Duodenal mucosa (tissue), 2 donors: ENCODE results near the gene ISYNA1.

Source experiments
- H3K27ac ChIP-seq: one replicate; pipeline ENCODE4 v1.7.0; 2013; ENCODE audit warnings: low read depth, low read length
- H3K27me3 ChIP-seq, 2 donors: one replicate each; pipeline ENCODE4 v1.7.0; 2013; ENCODE audit warnings: low read length in 2 of 2, control low read depth in 1 of 2; ENCODE audit not compliant: insufficient read depth in 2 of 2, control insufficient read depth in 1 of 2
- H3K36me3 ChIP-seq, 2 donors: one replicate each; pipeline ENCODE4 v1.7.0; 2013; ENCODE audit warnings: low read length in 2 of 2, control low read depth in 1 of 2; ENCODE audit not compliant: insufficient read depth in 2 of 2, control insufficient read depth in 1 of 2
- H3K4me1 ChIP-seq, 2 donors: one replicate each; pipeline ENCODE4 v1.7.0; 2013; ENCODE audit warnings: low read length in 2 of 2, control low read depth in 1 of 2; ENCODE audit not compliant: insufficient read depth in 2 of 2, control insufficient read depth in 1 of 2
- H3K4me3 ChIP-seq, 2 donors: one replicate each; pipeline ENCODE4 v1.7.0; 2013; ENCODE audit warnings: low read length in 2 of 2, low read depth in 1 of 2
- H3K9ac ChIP-seq, 2 donors: one replicate each; pipeline ENCODE4 v1.7.0; 2013; ENCODE audit warnings: low read length in 2 of 2, low read depth in 1 of 2
- H3K9me3 ChIP-seq, 2 donors: one replicate each; pipeline ENCODE4 v1.7.0; 2013; ENCODE audit warnings: low read length in 2 of 2, control low read depth in 1 of 2; ENCODE audit not compliant: control insufficient read depth in 1 of 2

The ISYNA1 gene

DNA sequence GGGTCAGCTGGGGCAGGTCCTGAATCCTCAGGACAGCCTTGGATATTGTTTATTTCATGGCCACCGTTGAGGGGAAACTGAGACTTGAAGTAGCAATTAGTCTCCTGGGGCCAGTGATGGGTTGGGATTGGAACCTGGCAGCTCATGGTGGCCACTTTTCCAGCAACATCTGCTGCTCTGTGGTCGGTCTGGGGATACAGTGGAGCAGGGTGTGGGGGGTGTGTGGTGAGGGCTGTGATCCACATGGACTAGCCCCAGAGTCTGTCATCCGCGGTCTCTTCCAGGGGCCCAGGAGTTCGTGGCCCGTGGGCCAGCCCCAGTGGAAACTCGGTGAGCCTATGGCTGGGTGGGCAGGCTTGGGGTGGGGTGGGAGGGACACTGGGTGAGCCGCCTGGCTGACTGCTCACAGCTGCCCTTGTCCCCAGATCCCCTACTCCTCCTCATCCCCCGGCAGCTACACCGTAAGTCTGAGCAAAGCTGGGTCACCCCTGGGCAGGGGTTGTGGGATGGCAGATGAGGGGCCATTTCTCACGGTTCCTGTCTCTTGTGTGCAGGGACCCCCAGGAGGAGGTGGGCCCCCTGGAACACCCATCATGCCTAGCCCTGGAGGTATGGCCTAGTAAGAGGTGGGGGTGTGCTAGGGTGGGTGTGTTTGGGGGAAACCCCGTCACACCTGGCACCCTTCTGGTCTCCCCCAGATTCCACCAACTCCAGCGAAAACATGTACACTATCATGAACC, 5.5 kb downstream of the ISYNA1 start:
- Histone ChIP-seq H3K9me3 (no peaks in the 10 kb centered on the region), H3K36me3 (peaks cover 0 to 4% of the 10 kb centered on the region in 2 donors), H3K27me3 (no peaks in the 10 kb centered on the region), H3K4me3 (peak overlapping the region in 1 of 2 donors; percentile 53), H3K4me1 (peaks cover 0 to 7% of the 10 kb centered on the region in 2 donors), H3K27ac (no peak overlapping the region), H3K9ac (no peak overlapping the region)

DNA sequence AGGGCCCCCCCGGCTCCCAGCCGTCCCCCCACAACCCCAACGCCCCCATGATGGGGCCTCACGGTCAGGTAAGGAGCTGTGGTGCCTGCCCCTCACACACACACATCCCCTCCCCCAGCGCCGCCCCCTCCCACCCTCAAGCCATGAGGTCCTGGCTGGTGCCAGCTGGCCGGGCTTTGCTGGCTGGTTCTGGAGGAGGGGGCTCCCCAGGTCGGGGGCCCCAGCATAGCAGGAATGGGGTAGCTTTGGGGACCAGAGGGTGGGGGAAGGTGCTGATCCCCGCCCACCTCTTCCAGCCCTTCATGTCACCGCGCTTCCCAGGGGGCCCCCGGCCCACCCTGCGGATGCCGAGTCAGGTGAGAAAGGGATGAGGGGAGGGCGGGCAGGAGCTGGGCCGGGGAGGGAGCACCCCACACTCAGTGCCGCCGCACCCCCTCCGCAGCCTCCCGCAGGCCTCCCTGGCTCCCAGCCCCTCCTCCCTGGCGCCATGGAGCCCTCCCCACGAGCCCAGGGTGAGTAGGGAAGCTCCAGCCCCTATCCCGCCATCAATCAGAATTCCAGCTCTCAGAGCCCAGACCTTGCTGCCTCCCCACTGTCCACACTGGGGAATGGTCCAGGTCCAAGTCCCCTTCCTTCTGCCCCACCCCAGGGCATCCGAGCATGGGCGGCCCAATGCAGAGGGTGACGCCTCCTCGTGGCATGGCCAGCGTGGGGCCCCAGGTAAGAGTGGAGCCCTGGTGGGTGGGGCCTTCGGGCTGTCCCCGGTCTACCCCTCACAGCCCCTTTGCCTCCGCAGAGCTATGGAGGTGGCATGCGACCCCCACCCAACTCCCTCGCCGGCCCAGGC, 6.4 kb downstream of the ISYNA1 start:
- no peak overlapping the region for H3K9ac ChIP-seq

DNA sequence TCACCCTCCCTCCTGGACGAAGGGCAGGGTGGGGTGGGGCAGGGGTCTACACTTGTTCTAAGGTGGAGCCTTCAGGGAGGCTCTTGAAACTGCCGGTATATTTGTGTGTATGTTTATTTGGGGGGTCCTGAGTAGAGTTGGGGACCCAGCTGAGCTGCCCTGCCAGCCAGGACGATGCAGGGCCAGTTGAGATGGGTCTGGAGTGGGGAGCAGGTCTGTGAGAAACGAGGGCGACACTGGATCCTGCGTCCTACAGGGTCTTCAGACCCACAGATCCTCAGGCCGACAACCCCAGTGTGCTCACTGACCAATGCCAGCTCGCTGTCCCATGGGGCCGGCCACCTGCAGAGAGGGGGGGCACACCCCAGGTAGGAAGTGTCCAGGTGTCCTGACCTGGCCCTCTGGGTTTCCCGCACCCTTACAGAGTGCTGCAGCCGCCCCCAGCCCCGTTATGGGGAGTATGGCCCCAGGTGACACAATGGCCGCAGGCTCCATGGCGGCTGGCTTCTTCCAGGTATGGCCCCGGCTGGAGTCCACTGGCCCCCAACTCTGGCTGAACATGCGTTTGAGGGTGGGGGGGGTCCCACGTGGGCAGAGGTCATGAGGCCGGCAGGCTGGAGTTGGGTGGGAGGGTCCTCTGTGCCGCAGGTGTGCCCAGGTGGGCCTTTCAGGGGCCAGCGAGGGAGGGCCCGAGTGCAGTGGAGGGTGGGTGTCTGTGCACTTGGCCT, 7.4 kb downstream of the ISYNA1 start:
- Histone ChIP-seq H3K4me3 (no peak overlapping the region), H3K27ac (no peak overlapping the region), H3K9ac (no peak overlapping the region), H3K4me1 (peaks cover 4% of the 10 kb centered on the region in 2 donors), H3K9me3 (no peaks in the 10 kb centered on the region), H3K36me3 (peaks cover 0 to 3% of the 10 kb centered on the region in 2 donors), H3K27me3 (no peaks in the 10 kb centered on the region)

More for the DNA sequence above, 6.4 kb downstream of the ISYNA1 start:
- Histone ChIP-seq H3K27me3 (no peaks in the 10 kb centered on the region), H3K9me3 (no peaks in the 10 kb centered on the region), H3K36me3 (peaks cover 0 to 4% of the 10 kb centered on the region in 2 donors), H3K27ac (no peak overlapping the region), H3K4me1 (peaks cover 0 to 5% of the 10 kb centered on the region in 2 donors), H3K4me3 (no peak overlapping the region)

DNA sequence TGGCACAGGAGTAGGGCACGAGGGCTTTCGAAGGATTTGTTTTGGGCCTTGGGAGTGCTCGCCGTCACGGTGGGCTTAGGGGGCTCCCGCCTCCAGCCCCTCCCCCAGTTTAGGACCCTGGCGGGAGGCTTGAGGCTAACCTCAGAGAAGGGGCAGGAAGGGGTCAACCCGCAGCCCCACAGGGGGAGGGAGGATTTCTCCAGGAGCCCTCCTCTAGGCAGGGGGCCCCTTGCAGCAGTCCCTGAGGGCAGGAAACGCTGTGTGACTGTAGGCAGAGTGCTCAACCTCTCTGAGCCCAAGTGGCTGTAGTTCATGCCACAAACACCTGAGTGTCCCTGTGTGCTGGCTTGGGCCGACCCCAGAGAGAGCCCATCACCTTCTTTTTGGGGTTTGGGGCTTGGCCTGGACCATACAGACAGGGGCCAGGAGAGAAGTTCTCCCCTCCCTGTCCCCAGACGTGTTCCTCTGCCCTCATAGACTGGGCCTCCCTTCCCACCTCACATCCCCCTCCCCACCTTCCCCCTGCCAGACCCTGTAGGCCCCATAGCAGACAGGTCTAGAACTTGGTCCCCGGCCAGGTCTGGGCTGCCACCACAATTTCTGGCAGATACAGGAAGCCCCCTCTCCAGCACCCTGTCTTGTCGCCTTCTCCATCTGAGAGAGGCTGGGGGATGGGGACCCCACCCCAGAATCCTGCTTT, 8.1 kb downstream of the ISYNA1 start:
- no peak overlapping the region for H3K9ac ChIP-seq

DNA sequence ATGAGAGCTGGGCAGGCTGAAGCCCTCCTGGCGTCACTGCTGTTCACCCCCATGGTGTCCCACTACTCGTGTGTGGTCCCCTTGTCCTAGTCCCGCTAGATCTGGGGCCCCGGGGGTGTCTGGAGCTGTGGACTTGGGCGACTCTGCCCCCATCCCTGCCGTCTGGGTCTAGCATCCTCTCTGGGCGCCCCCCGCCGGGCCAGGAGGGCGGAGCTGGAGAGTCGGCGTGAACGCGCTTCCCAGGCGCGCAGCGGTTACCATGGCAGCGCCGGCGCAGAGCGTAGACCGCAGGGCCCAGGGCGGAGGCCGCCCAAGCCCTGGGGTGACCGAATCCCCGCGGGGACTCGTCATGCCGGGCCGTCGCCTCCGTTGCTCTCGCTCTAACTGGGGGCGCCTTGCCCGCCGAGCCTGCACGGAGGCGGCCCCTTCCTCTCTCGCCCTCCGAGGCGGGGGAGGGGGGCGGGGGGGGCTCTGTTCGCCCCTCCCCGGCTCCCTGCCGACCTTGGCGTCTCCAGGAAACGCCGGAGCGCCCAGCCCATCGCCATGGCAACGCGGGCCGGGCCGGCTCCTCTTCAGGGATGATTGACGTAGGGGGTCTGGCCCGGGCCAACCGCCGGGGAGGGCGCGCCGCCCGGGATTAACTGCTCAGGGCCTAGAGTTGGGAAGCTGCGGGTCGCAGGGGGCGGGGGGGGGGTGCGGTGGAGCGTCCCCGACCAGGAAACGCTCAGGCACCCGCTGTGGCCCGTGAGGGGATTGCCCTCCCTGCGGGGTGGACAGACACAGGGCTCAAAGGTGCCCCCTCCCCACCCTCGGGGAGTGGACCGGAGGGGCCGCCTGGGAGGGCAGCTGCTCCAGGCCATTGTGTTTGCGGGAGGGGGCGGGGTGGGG, 8.9 kb downstream of the ISYNA1 start:
- no peaks in the 10 kb centered on the region for H3K27me3 ChIP-seq
- H3K4me3 ChIP-seq: peak overlapping the region in 1 of 2 donors; percentile 28
- H3K27ac ChIP-seq: peak overlapping the region; percentile 32
- H3K9ac ChIP-seq: no peak overlapping the region
- no peaks in the 10 kb centered on the region for H3K36me3 ChIP-seq
- no peaks in the 10 kb centered on the region for H3K9me3 ChIP-seq
- H3K4me1 ChIP-seq: peaks cover 6 to 10% of the 10 kb centered on the region in 2 donors

More for the DNA sequence above, 8.1 kb downstream of the ISYNA1 start:
- H3K4me3 ChIP-seq: no peak overlapping the region
- H3K27ac ChIP-seq: peak overlapping the region; percentile 32
- peaks cover 5 to 8% of the 10 kb centered on the region in 2 donors for H3K4me1 ChIP-seq
- H3K36me3 ChIP-seq: no peaks in the 10 kb centered on the region
- no peaks in the 10 kb centered on the region for H3K9me3 ChIP-seq
- H3K27me3 ChIP-seq: no peaks in the 10 kb centered on the region

DNA sequence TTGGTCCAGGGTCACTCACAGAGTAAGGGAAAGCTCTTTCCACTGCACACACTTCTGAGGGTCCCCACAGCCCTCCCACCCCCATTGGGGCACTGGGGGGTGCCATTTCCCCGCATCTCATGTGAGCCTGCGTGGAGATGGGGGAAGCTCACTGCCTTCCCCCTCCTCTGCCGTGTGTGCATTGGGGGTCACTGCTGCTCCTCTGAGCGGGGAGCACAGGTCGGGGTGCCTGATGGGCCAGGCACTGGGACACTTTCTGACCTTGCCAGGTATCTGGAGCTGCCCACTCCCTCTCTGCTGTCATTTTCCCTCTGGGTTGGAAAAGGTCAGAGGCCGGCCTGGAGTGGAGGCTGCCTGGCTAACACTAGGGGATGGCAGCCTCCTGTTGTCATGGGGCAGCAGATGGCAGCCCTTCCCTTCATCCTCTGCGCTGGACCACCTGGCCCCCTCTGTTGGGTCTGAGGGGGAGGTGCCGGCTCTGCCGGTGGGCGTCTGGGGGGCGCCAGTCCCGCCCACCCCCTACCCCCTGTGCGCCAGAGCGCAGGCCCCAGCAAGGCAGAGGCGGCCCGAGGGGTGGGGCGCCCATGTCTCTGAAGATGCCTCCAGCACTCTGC, 9.7 kb downstream of the ISYNA1 start:
- peaks cover 13 to 16% of the 10 kb centered on the region in 2 donors for H3K4me1 ChIP-seq
- no peaks in the 10 kb centered on the region for H3K36me3 ChIP-seq
- no peaks in the 10 kb centered on the region for H3K9me3 ChIP-seq
- no peak overlapping the region for H3K9ac ChIP-seq
- no peak overlapping the region for H3K4me3 ChIP-seq
- no peak overlapping the region for H3K27ac ChIP-seq
- no peaks in the 10 kb centered on the region for H3K27me3 ChIP-seq

DNA sequence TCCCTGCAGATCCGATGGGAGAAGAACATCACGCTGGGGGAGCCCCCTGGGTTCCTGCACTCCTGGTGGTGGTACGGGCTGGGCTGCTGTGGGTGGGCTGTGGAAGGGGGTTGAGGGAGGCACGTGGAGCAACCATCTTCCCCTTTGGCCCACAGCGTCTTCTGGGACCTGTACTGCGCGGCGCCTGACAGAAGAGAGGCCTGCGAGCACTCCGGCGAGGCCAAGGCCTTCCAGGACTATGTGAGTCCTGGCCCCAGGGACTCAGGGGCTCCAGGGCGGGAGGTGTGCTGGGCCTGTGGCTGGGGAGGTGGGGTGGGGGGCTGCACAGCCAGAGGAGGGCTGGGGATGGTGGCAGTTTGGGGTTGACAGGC, 10.2 kb downstream of the ISYNA1 start:
- H3K27ac ChIP-seq: no peak overlapping the region
- H3K4me3 ChIP-seq: no peak overlapping the region
- H3K36me3 ChIP-seq: peaks cover 0 to 2% of the 10 kb centered on the region in 2 donors
- no peak overlapping the region for H3K9ac ChIP-seq
- H3K9me3 ChIP-seq: no peaks in the 10 kb centered on the region
- peaks cover 19 to 21% of the 10 kb centered on the region in 2 donors for H3K4me1 ChIP-seq
- no peaks in the 10 kb centered on the region for H3K27me3 ChIP-seq

DNA sequence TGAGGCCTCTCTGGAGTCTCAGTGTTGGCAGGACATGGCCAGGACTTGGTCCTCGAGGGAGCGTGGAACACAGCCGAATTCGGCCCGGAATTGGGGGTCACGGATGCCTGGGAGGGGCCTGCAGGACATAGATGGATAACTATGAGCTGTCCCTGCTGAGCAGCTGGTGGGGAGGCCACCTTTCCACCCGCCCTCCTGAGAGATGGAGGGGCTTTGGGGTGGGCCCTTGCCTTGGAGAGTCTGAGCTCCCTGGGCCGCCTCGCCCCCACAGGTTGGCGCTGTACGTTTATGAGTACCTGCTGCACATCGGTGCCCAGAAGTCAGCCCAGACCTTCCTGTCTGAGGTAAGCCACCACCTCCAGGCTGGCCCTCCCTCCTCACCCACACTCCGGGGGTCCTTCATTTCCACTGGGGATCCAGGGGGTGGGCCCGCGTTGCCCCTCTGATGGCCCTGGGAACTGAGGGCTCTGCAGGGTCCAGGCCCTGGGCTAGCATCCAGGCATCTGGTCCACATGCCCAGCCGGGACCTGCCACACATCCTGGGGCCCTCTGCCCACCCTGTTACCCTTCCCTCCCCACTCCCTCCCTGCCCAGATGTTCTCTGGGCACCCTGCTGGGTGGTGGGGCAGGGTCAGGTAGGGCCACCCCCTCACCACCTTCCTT, 10.7 kb downstream of the ISYNA1 start:
- H3K36me3 ChIP-seq: peaks cover 0 to 5% of the 10 kb centered on the region in 2 donors
- H3K4me1 ChIP-seq: peaks cover 20 to 27% of the 10 kb centered on the region in 2 donors

More for the DNA sequence above, 10.7 kb downstream of the ISYNA1 start:
- Histone ChIP-seq H3K27me3 (no peaks in the 10 kb centered on the region), H3K9me3 (no peaks in the 10 kb centered on the region), H3K4me3 (no peak overlapping the region), H3K27ac (no peak overlapping the region), H3K9ac (no peak overlapping the region)
